HG02798 (cell line): ENCODE measurements around the gene SPARC.
"Not testable (repeated sequence)": the region's sequence is repeated elsewhere in the genome, so short reads cannot be mapped to it uniquely, and the experiment has no call there.

Source experiments
- ATAC-seq: cut with Tn5 transposase; IDR thresholded peaks from one replicate; pipeline ENCODE4 v1.9.1; 2021; ENCODE audit warnings: mild to moderate bottlenecking; ENCODE audit not compliant: unreplicated experiment, poor library complexity

SPARC gene

DNA sequence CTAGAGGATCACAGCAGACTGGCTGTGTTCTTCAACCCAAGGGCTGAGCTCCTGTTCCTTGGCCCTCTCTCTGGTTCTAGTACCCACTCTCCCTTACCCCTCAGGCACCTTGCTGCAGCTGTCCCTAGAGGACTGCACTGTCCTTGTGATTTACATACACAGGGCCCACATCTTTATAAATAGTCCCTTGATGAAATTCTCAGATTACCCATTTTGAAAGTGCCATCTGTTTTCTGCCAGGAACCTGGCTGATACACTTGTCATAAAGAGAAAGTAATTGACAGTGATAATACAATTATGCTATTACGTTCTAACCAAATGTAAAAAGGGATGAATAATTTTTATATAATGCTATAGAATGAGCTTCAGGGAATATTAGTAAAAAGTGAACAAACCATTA is 16.5 kb upstream of the SPARC start:
- ATAC-seq: peak; percentile 94

DNA sequence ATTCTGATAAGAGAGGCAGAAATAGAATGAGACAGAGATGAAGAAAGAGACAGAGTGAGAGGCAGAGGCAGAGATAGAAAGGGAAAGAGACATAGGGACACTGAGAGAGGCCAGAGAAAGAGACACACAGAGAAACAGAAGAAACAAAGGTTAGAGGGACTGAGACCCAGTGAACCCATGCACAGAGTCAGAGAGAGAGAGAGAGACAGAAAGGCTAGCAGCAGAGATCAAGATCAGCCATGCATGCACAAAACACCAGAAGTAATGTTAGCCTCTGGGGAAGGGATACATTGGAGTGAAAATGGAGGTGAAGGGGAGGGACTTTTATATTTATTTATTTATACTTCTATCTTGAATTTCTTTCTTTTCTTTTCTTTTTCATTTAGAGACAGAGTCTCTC is 14.1 kb upstream of the SPARC start:
- ATAC-seq: peak; percentile 49

DNA sequence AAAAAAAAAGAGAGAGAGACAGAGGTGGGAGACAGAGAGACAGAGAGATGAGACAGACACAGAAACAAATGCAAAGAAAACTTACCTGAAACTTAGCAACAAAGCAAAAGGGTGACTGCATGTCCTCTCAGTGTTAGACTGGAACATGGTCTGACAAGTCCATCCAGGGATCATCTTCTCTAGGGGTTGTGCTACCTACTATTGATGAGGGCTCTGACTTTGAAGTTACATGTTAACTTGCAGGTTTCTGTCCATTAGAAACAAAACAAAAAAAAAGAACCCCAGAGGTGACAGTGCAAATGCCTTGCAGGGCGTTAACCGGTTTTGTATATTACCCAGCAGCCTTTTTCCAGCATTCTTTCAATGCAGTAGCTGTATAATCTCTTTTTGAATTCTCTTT is 13.6 kb upstream of the SPARC start:
- peak; percentile 27 for ATAC-seq

DNA sequence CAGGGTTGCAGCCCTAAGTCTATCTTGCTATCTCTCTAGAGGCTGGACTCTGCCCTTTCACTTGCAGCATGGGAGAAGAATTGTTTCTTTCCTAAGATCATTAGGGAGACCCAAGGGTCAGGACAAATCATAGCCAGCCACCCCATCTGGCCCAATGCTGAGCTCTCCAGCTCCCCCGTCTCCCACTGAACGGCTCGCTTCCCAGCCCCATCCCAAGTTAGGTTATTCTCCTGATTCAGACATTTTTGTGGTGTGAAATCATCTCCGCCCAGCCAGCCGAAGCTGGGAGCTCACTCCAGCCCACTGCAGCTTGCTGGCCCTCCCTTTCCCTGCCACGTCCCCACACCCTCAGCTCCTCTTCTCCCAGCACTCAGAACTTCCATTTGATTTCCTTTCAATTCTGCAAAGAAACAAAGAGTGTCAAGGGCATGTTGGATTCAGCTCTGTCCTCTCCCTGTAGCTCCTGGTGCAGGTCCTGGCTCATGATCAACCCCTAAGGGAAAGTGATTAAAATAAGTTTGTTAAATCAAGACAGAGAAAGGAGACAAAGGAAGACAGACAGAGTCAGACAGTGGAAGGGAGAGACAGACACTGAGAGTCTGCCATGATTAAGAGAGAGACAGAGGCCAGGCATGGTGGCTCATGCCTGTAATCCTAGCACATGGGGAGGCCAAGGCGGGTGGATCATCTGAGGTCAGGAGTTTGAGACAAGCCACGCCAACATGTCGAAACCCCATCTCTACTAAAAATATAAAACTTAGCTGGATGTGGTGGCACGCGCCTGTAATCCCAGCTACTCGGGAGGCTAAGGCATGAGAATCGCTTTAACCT is 12.6 kb upstream of the SPARC start:
- no peak for ATAC-seq

DNA sequence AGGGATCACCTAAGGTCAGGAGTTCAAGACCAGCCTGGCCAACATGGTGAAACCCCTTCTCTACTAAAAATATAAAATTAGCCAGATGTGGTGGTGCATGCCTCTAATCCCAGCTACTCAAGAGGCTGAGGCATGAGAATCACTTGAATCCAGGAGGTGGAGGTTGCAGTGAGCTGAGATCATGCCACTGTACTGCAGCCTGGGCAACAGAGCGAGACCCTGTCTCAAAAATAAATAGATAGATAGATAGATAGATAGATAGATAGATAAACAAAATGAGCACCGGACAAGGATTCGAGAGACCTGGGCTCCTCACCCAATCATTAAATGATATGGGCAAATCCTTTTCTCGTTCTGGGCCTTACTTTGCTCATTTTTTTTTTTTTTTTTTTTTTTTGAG is 11.4 kb upstream of the SPARC start:
- ATAC-seq: not testable (repeated sequence)

DNA sequence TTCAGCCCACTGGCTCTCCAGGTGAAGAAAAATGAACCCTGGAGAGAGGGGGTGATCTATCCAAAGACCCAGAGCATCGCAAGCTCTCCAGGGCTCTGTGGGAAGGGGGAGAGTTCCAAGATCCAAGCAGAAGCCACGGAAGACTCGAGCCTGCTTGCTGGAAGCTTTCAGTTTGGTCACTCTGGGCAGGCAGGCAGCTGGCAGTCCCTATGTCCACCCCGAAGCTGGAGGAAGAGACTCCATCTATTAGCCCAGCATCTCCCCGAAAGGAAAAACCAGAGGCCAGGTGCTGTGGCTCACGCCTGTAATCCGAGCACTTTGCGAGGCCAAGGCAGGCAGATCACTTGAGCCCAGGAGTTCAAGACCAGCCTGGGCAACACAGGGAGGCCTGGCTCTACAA is 10.7 kb upstream of the SPARC start:
- ATAC-seq: no peak

DNA sequence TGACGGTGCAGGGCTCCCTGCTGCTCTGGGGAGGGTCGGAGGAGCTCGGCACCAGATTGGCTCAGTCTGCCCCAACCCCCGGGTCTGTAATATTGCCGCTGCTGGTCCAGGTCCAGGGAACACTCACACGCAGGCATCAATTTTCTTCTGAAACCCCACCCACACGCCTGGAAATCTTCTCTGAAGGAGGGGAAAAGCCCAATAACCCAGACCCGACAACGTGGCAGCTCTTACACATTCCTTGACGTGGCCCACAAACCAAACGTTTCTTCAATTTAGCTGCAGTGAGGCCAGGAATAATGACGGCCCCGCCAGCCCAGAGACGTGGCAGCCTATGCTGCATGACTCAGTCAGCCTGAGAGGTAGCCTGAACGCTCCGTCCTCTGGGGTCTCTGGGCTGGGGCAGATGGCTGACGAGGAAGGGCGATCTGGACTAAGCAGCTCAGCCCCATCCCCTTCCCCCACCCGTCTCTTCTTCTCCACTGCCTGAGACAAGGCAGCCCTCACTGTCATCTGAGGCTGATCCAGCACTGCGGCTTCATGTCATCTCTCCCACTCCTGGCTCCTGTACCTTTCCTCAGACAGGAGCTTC is 9.9 kb upstream of the SPARC start:
- ATAC-seq: no peak

DNA sequence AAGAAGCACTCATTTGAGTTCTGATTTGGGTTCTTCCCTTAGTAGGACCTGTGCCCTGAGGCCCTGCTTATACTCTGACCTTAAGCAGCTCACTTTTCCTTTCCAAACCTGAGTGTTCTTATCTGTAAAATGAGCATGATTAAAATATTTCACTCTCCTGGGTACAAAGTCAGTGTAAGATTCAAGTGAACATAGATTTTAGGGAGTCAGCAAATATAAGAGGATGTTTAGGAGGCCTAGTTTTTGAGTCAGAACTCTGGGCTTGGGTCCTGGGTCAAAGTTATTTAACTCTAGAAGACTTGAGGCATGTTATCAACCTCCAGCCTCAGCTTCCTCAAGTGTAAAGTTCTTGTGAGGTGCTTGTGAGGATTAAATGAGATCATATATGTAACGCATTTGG is 8.7 kb upstream of the SPARC start:
- no peak for ATAC-seq

DNA sequence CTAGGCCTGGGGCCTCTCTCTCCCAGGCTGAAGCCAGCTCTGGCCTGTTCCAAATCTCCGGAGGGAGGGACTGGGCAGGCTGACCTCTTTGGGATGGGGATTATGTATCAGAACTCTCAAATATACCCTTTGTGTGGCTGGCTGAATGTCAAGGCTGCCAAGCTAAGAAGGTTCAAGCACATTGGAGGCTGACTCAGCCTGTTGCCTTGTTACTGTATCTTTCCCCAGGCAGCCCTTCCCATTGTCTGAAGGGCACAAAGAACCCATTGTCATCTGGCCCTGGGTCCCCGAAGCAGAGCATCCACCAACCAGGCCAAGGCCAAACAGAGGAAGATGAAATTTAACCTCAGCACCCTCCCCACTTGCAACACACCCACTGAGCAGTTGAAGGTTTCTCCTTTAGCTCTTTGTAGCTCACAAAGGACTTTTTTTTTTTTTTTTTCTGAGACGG is 7.3 kb upstream of the SPARC start:
- ATAC-seq: no peak

DNA sequence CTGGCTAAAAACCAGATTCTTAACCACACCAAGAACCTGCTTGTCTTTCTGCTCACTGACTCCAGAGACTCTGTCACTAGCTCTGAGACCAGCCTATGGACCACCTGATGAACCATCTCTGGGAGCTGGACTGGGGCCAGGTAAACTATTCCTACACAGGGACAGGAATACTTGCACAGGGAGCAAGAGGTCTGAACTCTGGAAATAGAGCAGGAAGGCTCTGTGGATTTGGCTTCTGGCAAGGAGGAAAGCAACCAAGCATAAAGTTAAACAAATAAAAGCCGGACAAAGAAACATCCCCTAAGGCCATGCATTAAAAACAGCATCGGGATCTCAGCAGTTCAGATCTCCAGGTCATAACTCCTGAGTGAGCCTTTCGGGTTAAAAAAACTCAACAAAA is 5.6 kb upstream of the SPARC start:
- ATAC-seq: no peak

DNA sequence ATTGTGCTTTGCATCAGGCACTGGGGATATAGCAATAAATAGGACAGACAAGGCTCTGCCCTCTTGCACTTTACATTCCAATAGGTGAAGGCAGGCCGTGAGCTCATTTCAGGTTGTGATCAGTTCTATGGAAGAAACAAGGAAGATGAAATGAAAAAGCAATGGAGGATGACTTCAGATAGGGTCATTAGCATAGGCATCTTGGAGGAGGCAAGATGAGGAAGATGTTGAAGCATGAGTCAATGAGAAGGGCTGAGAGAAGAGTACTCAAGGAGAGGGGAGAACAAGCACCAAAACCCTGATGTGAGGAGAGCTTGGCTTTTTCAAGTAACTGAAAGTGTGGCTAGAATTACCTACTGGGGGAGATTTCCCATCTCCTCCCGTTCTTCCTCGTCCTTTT is 5.0 kb upstream of the SPARC start:
- ATAC-seq: no peak

DNA sequence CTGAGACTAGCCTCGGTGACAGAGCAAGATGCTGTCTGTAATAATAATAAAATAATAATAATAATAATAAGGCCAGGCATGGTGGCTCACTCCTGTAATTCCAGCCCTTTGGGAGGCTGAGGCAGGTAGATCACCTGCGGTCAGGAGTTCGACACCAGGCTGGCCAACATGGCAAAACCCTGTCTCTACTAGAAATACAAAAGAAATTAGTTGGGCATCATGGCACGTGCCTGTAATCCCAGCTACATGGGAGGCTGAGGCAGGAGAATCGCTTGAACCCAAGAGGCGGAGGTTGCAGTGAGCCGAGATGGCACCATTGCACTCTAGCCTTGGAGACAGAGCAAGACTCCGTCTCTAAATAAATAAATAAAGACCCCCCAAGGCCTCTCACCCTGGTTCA is 2.9 kb upstream of the SPARC start:
- ATAC-seq: not testable (repeated sequence)

DNA sequence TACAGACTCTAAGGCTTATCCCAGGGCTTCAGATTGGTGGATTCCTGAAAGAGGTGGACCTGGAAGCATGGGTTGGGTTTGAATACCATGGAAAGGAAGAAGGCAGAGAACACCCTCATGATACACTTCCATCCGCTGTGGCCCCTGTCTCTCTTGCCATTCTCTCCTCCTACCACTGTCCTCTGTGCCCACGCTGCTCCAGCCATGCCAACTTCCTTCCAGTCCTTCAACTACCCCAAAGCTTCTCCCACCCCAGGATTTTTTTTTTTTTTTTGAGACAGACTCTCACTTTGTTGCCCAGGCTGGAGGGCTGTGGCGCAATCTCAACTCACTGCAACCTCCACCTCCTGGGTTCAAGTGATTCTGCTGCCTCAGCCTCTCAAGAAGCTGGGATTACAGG is 1.7 kb upstream of the SPARC start:
- ATAC-seq: no peak

DNA sequence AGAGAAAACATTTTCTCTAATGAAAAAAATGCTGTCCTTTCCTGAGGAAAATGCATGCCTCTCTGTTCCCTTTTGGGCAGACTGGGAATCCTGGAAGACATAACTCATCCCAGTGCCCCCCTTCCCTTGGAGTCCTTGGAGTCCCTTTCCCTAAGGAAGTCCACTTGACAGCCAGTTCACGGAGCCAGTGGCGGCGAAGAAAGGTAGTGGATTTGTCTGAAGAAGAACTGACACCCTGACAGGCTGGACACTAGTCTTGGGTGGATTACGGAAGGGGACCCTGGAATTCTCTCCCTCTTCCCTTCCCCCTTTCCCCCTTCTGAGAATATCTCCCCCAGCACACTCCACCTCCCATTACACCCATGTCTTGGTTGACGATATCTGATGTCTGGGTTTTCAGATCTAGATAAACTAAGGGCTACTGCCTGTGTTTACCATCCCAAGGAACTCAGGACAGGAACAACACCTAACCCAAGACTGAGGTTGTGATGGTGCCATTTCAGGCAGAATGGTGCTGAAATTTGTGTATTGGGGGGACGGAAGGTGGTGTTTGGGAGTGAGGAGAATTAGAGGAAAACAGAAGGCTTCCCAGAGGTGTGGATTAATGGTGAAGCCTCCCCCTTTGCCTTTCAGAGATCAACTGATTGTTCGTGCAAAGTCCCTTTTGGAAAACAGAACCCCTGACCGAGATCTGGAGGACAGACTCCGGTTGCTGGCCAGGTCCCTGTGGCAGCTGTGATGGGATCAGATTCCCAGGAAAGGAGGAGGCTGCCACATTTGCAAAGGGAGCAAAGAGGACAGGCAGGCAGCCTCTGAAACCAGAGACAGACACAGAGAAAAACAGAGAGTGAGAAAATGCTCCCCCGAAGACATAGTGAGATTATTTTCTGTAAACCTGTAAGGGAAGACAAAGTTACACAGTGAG is 704 bp downstream of the SPARC start:
- no peak for ATAC-seq

DNA sequence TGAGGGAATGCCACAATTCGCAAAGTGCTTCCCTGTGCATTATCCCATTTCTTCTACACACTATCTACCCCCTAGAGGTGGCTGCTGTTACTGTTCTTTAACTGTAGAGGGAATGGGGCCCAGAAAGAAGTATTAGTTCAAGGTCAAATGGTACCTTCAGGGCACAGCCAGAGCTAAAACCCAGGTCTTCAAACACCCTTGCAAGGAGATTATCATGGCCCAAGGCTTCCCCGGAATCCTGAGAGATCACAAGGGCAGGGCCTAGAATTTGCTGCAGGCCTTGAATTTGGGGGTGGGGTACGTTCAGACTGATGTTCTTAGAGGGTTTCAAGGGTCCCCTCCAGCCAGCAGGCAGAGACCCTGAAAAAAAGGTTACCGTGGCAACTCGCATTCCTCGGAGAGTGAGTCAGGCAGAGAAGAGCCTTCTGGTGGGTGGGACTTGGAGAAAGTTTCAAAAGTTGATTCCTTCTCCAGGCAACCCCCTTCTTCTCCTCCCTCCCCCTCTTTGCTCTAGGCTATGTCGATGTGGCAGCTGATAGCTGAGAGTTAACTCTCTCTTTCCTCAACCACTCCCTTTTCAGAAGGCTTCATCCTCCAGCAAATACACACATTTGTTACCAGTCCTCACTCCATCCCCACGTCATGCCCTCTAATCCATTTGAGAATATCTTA is 1.9 kb downstream of the SPARC start:
- no peak for ATAC-seq

DNA sequence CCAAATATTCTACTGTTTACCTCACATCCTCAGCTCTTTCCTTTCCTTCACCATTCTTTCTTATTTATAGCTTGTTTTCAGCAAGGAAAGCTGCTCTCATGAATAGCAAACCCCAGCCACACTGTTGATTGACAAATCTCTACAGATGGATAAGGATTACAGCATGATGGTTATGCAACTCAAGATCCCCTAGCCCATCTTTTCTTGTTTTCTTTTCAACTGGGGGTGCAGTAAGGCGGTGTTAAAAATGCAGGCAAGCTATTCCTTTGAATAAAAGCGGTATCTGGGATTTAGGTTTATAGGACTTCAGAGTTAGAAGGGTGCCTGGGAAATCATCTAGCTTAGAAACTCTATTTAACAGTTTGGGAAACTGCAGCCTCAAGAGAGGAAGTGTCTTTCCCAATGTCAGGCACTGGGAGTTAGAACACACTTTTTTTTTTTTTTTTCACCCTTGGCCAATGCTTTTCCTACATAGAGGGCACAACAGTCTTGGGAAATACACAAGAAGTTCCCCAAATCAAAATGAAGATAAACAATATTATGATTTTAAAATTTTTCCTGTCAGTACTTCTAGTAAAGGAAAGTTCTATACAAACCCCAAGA is 2.6 kb downstream of the SPARC start:
- no peak for ATAC-seq

DNA sequence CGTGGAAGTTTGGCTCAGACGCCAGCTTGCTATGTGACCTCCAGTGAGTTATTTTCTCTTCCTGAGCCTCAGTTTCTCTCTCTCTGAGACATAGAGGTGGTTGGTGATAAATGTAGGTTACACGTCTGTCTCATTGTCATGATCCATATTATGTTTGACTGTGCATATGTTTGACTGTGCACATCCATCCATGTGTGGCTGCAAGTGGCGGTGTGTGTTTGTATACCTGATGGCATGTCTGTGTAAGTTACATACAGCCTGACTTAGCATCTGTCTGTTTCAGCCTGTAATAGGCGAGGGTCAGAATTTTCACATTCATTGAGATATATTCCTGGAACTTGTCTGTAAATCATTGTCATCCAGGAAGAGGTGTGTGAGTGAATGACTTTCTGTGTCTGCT is 3.3 kb downstream of the SPARC start:
- ATAC-seq: no peak

DNA sequence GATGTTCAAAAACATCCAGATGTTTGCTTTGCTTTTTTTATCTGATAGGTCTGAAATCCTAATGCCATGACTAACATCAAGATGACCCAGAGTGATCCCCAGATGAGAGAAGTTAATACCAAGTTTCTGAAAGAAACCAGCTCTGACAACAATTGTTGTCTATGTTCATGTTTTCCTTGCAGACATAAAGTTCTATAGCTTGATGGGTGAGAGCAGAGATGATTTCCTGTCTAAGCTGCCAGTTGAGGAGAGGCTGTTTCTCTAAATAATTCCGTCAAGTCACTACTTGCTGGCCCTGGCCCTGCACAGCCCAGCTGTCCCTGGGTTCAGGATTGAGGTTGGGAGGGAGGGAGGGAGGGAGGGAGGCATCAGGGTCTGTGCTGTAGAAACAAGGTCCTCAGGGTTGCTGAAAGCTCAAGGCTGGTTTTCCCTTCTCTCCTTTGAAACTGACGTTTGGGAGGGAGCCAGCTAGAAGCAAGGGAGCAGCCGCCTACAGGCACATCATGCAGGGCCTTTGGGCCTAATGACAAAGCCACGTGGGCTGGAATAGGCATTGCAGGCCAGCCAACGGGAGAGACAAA is 3.9 kb downstream of the SPARC start:
- no peak for ATAC-seq

DNA sequence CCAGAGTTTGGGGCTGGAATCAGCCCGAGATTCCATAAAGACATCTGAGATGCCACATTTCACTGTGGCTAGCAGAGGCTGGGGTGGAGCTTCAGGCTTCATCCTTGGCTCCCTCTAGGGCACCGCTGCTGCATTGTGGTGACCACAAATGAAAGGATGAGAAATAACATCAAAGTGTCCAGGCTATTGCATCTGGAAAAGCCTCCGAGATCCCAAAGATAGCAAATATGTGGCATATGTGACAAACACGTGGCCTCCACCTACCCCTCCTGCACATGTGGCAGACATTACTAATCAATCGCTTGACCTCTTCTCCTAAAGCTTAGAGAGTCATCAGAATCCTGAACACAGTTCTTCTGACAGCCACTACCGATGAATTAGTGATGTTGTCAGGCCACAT is 4.5 kb downstream of the SPARC start:
- no peak for ATAC-seq

DNA sequence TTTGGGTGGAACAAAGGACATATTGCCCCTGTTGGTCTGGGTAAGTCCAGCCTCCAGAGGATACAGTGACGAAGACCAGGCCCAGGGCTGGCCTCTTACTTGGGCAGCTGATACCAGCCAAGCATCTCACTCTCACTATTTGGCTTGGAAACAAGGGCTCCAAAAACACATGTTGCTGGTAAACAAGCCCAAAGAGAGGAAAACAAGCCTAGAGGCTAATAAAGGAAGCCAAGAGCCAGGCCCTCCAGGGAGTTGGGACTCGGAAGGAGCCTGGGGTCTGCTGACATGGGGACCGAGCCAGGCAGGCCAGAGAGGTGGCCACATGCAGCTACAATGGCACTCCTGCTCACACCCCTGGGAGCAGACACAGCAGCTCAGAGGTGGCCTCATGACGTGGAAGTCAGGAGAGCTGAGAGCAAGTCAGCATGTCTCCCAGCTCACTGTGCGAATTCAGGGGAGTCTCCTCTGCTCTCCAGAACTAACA is 5.7 kb downstream of the SPARC start:
- ATAC-seq: no peak
